OCI-LY1 (cell line): ENCODE results near the gene KPTN.

Experiments
- CTCF ChIP-seq: fragments of 200-600 bp; sonication (generic), shearing (Covaris generic); IDR thresholded peaks from 2 replicates; pipeline ENCODE4 v1.5.1; 2017; ENCODE audit warnings: mild to moderate bottlenecking, antibody characterized with exemption, low read length, moderate library complexity, mixed read lengths
- EZH2 ChIP-seq: fragments of 200-600 bp; sonication (generic), shearing (Covaris generic); IDR thresholded peaks from 2 replicates; pipeline ENCODE4 v1.8.0; 2017; ENCODE audit warnings: borderline replicate concordance, mixed run types, mild to moderate bottlenecking, antibody characterized with exemption, low read length, moderate library complexity, mixed read lengths

DNA sequence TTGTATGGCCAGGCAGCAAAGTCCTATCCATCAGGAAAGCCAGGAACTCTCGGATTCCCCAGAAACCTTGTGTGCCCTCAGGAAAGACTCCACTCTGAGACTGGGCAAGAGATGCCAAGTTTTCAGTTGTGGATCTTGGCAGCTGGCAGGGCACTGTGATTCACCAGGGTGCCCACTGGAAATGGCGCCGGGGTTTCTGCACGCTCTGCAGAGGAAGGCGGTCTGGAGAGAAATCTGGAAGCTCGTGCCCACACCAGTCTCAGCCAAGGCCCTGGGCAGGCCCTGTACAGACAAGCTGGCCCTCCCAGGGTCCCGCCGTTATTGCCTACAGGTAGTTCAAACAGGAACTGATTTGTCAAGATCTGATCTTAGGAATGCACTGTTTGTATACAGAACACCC lies 26.0 kb upstream of the KPTN start:
- TF ChIP-seq CTCF (no peak), EZH2 (no peak)
